AG20443 (cell line): ENCODE measurements around the gene MPG.

ENCODE experiments used
- DNase-seq: peaks from one replicate; pipeline ENCODE4 v3.0.0; 2012; ENCODE audit warnings: low spot score, mixed read lengths

Gene MPG

DNA sequence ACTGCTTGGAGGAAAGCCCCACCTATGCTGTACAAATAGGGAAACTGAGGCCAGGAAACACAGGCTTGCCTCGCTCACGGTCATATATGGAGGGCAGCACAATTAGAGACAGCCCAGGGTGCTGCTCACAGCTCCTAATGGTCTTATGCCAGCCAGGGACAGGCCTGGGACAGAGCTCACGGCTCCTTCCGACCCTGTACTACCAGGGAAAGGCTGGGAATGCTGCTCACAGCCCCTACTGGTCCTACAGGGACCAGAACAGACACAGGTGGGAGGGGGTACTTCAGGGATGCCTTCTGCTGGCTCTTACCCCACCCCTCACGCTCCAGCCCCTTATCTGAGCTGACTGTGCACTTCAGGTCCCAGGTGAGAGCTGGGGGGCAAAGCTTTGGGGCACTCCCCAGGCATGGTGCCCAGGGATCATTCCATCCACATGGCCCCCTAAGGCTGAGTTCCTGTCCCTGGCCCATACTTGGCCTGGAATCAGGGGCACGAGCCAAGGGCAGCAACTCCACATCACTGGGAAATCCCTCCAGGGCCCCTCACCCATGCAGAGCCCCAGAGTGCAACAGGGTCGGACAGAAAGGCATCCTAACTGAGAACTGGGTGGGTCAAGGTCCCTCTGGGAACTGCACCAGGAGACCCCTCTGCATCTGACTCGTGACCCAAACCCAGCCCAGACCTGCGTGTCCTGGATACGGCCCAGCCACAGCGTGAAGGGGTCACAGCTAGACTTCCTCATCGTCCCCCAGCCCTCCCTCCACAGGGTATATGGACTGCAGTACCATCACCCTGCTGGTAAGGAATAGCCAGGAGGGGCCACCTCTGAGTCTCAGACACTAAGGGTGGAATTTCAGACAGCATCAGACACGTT lies 11.5 kb upstream of the MPG start:
- no peak for DNase-seq

DNA sequence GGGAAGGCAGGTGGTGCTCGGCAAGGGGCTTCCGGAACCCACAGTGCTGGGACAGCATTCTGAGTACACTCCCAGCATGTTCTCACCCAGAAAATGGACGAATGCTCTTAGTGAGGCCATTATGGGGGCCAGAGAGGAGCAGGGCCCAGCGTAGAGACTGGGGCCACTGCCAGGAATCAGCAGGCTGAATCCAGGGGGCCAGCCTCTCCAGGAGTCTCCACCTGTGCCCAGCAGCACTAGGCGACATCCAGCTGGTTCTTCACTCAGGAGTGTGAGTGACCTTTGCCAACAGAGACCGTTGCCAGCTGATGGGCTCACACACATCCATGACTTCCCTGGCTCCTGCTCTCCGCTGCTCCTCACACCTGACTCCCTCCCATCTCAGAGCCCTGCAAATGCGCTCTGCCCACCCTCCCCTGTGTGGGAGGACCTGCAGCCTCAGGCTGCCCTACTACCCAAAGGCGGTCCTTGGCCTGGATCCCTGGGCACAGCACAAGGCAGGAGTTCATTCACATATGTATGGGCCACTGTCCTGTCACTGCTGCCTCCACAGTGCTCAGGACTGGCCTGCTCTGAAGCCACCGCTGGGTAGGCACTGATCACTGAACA lies 10.7 kb upstream of the MPG start:
- no peak for DNase-seq

DNA sequence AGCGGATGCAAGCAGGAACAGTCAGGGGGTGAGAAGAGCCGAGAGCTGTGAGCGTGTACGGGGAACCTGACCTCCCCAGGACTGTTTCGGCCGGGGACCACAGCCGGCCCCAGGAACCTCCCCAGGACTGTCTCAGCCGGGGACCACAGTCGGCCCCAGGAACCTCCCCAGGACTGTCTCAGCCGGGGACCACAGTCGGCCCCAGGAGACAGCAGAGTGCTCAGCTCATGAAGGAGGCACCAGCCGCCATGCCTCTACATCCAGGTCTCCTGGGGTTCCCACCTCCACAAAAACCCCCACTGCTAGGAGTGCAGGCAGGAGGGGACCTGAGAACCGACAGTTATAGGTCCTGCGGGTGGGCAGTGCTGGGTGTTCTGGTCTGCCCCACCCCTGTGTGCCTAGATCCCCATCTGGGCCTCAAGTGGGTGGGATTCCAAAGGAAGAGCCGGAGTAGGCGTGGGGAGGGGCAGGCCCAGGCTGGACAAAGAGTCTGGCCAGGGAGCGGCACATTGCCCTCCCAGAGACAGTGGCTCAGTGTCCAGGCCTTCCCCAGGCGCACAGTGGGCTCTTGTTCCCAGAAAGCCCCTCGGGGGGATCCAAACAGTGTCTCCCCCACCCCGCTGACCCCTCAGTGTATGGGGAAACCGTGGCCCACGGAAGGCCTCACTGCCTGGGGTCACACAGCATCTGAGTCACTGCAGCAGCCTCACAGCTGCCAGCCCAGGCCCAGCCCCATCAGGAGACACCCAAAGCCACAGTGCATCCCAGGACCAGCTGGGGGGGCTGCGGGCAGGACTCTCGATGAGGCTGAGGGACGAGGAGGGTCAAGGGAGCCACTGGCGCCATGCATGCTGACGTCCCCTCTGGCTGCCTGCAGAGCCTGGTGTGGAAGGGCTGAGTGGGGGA lies 9.9 kb upstream of the MPG start:
- peak; percentile 55 for DNase-seq

DNA sequence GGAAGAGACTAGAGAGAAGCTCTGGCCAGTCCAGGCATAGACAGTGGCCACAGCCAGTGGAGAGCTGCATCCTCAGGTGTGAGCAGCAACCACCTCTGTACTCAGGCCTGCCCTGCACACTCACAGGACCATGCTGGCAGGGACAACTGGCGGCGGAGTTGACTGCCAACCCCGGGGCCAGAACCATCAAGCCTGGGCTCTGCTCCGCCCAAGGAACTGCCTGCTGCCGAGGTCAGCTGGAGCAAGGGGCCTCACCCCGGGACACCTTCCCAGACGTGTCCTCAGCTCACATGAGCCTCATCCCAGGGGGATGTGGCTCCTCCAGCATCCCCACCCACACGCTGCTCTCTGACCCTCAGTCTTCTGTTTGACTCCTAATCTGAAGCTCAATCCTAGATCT lies 8.8 kb upstream of the MPG start:
- DNase-seq, result no peak

- no peak for DNase-seq
These were observed 6.8 kb upstream of the MPG start for GRCh38 chr16:71210-71539.

DNA sequence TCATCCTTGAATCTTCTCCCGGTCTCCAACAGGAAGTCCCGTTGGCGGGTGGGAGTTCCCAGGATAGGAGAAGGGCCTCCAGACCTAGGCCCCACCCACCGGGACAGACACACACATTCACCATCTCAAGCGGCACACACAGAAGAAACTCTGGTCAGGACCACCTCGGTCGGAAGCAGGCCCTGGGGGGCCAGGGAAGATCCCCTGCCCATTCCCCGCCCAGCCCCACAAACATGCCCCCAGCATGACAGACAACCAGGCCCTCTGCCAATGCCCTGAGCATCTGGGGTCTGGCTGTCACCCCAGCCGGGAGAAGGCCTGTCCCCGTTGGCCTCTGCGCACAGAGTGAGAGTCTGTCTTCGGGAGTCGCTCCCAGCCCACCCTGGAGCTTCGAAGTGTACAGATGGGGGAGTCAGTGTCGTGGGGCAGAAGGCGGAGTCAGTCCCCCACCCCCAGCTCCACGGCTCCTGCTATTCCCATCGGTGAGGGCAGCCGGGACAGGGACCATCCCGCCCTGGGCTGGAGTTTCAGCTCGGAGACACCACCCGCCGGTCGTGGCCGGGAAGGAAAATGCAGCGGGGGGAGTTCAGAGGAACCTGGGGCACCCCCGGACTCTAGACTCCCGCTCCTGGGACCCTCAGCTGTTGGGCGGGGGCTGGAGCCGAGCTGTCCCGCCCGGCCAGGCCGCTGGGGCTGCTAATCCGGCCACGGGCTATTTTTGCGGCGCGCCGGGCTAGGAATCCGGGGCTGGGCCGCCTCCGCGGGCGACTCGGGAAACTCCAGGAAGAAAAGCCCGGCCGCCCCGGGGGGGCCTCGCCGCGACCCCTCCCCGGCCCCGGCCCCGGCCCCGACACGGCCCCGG lies 6.3 kb upstream of the MPG start:
- DNase-seq, result peak; percentile 82

- peak; percentile 92 for DNase-seq
These were observed 5.2 kb upstream of the MPG start, which contains the start of gene RHBDF1 for GRCh38 chr16:72561-73548. Gene RHBDF1 (minus strand): TSS chr16:72631. CDS start chr16:65015, 7,616 bp downstream.

- no peak for DNase-seq
These were observed 3.8 kb upstream of the MPG start for GRCh38 chr16:74051-74746.

DNA sequence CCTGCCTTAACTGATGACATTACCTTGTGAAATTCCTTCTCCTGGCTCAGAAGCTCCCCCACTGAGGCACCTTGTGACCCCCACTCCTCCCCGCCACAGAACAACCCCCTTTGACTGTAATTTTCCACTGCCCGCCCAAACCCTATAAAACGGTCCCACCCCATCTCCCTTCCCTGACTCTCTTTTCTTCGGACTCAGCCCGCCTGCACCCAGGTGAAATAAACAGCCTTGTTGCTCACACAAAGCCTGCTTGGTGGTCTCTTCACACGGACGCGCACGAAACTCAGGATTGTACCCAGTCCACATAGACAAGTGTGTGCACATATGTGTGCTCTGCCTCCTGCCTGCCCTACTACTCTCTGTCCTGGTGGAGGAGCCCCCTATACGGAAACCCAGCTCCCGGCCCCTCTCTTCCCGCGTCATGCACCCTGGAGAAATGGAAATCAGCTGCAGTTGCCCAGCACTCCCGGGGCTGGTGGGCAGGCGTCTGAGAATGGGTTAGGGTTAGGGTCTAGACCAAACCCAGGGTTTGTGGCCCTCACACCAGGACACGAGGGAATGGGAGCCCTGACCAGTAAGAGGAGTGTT lies 3.2 kb upstream of the MPG start:
- no peak for DNase-seq

GRCh38 chr16:75580-76501 lies 2.2 kb upstream of the MPG start:
- peak; percentile 88 for DNase-seq

- DNase-seq, result peak; percentile 85
These were observed 1.3 kb upstream of the MPG start for GRCh38 chr16:76535-77272.

DNA sequence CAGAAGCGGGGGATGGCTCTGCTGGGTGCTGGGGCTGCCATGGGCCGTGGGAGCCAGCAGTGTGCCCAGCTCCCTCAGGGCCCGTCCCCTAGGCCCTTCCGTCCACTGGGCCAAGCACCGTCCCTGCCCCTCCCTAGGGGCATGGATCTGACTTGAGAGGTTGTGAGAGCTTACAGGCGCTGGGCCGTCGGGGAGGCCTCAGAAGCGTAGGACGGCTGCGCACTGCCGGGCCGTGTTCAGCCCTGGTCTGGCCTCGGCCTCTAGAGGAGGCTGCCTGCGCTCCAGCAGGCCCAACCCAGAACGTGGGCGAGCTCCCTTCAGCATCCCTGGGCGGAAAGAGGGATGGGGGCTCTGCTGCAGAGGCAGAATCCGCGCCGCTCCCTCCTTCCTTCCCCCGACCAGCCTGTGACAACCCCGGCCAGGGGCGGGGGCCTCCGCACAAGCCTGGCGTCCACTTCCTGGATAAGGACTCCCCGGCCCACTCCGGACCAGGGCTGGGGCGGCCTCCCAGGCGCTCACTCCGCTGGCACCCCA lies 685 bp upstream of the MPG start:
- peak; percentile 71 for DNase-seq

DNA sequence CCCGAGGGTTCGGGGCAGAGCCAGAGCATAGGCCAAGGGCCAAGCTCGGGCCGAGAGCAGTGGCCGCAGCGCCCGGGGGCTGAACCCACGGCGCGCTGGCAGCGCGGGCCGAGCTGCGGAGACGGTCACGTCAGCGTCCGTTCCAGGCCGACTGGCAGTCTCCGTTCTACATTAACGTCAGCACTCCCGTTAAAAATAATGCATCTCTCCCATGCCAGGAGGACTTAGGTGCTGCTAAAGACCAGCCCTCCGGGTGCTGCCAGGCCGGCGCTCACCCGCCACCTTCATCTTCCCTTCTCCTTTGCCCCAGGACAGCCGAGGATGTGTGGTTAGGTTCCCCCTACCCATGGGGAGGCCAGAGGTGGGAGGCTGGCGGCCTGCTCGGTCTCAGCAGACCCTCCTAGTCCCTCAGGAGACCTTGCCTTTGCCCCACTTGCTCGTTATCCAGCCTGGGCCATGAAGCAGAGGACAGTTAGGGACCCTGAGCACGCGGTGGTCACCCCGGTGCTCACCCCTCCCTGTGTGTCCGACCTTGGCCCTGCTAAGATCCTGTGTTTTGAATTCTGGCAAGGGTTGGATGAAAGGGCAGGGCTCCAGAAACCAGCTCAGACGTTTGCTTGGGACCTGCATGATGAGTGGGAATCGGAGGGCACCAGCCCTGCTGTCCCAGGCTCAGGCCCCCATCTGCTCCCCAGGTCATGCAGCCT lies 572 bp downstream of the MPG start:
- DNase-seq, result peak; percentile 69

DNA sequence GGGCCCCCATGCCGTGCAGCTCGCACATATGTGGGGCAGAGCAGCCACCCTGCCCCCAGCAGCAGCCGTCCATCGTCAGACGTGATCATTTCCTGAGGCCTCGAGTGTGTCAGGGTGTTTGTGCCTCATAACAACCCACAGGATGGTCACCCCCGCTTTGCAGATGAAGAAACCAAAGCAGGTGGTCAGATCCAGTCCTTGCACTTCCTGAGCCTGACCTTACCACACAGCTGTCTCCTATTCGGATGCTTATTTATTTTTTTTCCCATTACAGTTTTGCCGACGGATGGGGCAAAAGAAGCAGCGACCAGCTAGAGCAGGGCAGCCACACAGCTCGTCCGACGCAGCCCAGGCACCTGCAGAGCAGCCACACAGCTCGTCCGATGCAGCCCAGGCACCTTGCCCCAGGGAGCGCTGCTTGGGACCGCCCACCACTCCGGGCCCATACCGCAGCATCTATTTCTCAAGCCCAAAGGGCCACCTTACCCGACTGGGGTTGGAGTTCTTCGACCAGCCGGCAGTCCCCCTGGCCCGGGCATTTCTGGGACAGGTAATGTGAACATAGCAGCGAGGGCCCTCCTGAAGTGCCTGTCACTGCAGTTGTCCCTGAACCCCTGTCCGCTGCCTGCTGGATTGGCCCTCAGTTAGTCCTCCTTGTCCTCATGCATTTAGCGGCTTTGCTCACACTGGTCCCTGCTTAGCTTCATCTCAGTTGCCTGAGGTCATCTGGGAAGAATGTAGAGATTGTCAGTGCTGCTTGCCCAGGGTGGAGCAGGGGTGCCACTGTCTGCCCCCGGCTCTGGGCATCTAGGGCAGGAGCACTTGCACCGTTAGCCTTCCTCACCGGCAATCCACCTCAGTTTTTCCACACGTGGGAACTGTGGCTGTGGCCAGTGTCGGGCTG lies 1.4 kb downstream of the MPG start:
- no peak for DNase-seq

GRCh38 chr16:83060-83603 lies 5.1 kb downstream of the MPG start:
- no peak for DNase-seq
